PC-3 (cell line): ENCODE measurements around the gene SYNPO. TPM values are rescaled to one million over a fixed set of nuclear protein-coding genes. Genes with fewer than 3 reads are reported as not detected.

Source experiments
- ATAC-seq: fragments of 200-7000 bp; cut with Tn5 transposase; 2 replicates; pipeline ENCODE4 v1.9.1; 2020; ENCODE audit warnings: mild to moderate bottlenecking, moderate library complexity
- BruUV-seq: library from RNA; stranded (reverse); fragments of 400-500 nt; replicated peaks from 2 replicates; lab custom pipeline; 2021; lab: Mats Ljungman, UMichigan
- CTCF ChIA-PET: fragments of 300-600 bp; sonication (Branson Sonifier 250); formaldehyde crosslinking; loops from one replicate; lab custom pipeline; 2022; ENCODE audit warnings: antibody characterized with exemption; lab: Charles Lee
- POLR2A ChIA-PET: fragments of 300-600 bp; sonication (Branson Sonifier 250); formaldehyde crosslinking; loops from one replicate; lab custom pipeline; 2022; ENCODE audit warnings: antibody characterized with exemption; ENCODE audit not compliant: unreplicated experiment; lab: Charles Lee
- DNase-seq: peaks from one replicate; pipeline ENCODE4 v3.0.0-alpha.2; 2015
- H2AFZ ChIP-seq: fragments of 300-600 bp; sonication (generic); 2 replicates; pipeline ENCODE4 v1.6.0; 2016; ENCODE audit warnings: antibody characterized with exemption, low read length
- H3F3A ChIP-seq: fragments of 300-600 bp; sonication (generic); one replicate; pipeline ENCODE4 v1.6.0; 2017; ENCODE audit warnings: antibody characterized with exemption, low read length, control low read depth, mild to moderate bottlenecking; ENCODE audit not compliant: unreplicated experiment
- H3K27ac ChIP-seq: fragments of 300-600 bp; sonication (generic); 2 replicates; pipeline ENCODE4 v1.5.1; 2016; ENCODE audit warnings: mild to moderate bottlenecking, low read length
- H3K27me3 ChIP-seq: fragments of 300-600 bp; sonication (generic); 2 replicates; pipeline ENCODE4 v1.6.1; 2016; ENCODE audit warnings: low read length, mixed read lengths
- H3K36me3 ChIP-seq: fragments of 300-600 bp; sonication (generic); 2 replicates; pipeline ENCODE4 v1.6.1; 2016; ENCODE audit warnings: low read depth, mixed run types, low read length, mixed read lengths
- H3K4me1 ChIP-seq: fragments of 300-600 bp; sonication (generic); 2 replicates; pipeline ENCODE4 v1.5.1; 2016; ENCODE audit warnings: low read length; ENCODE audit not compliant: insufficient read depth
- H3K4me2 ChIP-seq: fragments of 300-600 bp; sonication (generic); 2 replicates; pipeline ENCODE4 v1.6.0; 2016; ENCODE audit warnings: low read length
- H3K4me3 ChIP-seq: fragments of 300-600 bp; sonication (generic); 2 replicates; pipeline ENCODE4 v1.5.1; 2016; ENCODE audit warnings: mild to moderate bottlenecking, low read length, mixed read lengths
- H3K79me2 ChIP-seq: fragments of 300-600 bp; sonication (generic); 2 replicates; pipeline ENCODE4 v1.6.1; 2017; ENCODE audit warnings: low read length, mixed read lengths
- H3K9ac ChIP-seq: fragments of 300-600 bp; sonication (generic); 2 replicates; pipeline ENCODE4 v1.6.0; 2016; ENCODE audit warnings: mild to moderate bottlenecking, low read length
- H3K9me2 ChIP-seq: fragments of 300-600 bp; sonication (generic); replicated peaks from 2 replicates; pipeline ENCODE4 v1.6.1; 2016; ENCODE audit warnings: mixed run types, low read length, mixed read lengths
- H3K9me3 ChIP-seq: fragments of 300-600 bp; sonication (generic); 2 replicates; pipeline ENCODE4 v1.6.1; 2016; ENCODE audit warnings: low read length, mixed read lengths
- H4K20me1 ChIP-seq: fragments of 300-600 bp; sonication (generic); 2 replicates; pipeline ENCODE4 v1.6.1; 2016; ENCODE audit warnings: low read length, mixed read lengths
- CTCF ChIP-seq: fragments of 300-600 bp; sonication (generic); conservative IDR thresholded peaks from 2 replicates; pipeline ENCODE4 v1.5.1; 2017; ENCODE audit warnings: antibody characterized with exemption, low read depth, mild to moderate bottlenecking, low read length
- EZH2 ChIP-seq: fragments of 300-600 bp; sonication (generic); IDR thresholded peaks from one replicate; pipeline ENCODE4 v1.6.1; 2017; ENCODE audit warnings: antibody characterized with exemption, mild to moderate bottlenecking, low read length; ENCODE audit not compliant: unreplicated experiment
- EZH2phosphoT487 ChIP-seq: fragments of 300-600 bp; sonication (generic); IDR thresholded peaks from 2 replicates; pipeline ENCODE4 v1.6.1; 2018; ENCODE audit warnings: mild to moderate bottlenecking, antibody characterized with exemption, low read length, borderline replicate concordance
- intact Hi-C: fragments of 100-400 bp; cut with micrococcal nuclease; formaldehyde crosslinking; loops from 2 replicates; pipeline ENCODE4 v1.9.0; 2023
- total RNA-seq: library from RNA; depleted of rRNA; stranded (reverse); fragments of >200 nt; gene quantifications from 2 replicates; pipeline ENCODE4 v1.2.3, GENCODE V29; 2014

The SYNPO gene
- total RNA-seq, 1 experiment from 2014 or later = 5.3 TPM

- DNase-seq (no peak), ATAC-seq (no peak)
- Histone ChIP-seq H3K4me3 (no peak overlapping the region), H3F3A (no peaks in the 10 kb centered on the region), H3K79me2 (no peaks in the 10 kb centered on the region), H3K9me2 (no peaks in the 10 kb centered on the region), H3K9ac (no peak overlapping the region), H3K36me3 (no peaks in the 10 kb centered on the region), H2AFZ (no peak overlapping the region), H3K27me3 (no peaks in the 10 kb centered on the region), H3K9me3 (no peaks in the 10 kb centered on the region), H3K4me1 (peaks cover 11% of the 10 kb centered on the region; the same call in 1 of the 2 replicates), H3K27ac (no peak overlapping the region), H3K4me2 (no peak overlapping the region), H4K20me1 (no peaks in the 10 kb centered on the region)
- ChIA-PET POLR2A (no interaction called here), CTCF (interaction anchor here (0.6 kb wide), 1 partner anchor 212 kb away, joined by 6 read pairs; no protein-coding TSS in a partner anchor)
- TF ChIP-seq EZH2 (no peak), CTCF (no peak), EZH2phosphoT487 (no peak)
- intact Hi-C loops = no loop called here
- no TSS peak for BruUV-seq
Observed at GRCh38 chr5:150670948-150671310, 30.5 kb downstream of the SYNPO start.

- Histone ChIP-seq H3K79me2 (no peaks in the 10 kb centered on the region), H3K9me3 (no peaks in the 10 kb centered on the region), H4K20me1 (no peaks in the 10 kb centered on the region), H3F3A (no peaks in the 10 kb centered on the region), H3K36me3 (no peaks in the 10 kb centered on the region), H3K9me2 (no peaks in the 10 kb centered on the region), H3K27me3 (no peaks in the 10 kb centered on the region), H3K9ac (no peak overlapping the region), H3K4me1 (peaks cover 11% of the 10 kb centered on the region; the same call in 1 of the 2 replicates), H3K27ac (no peak overlapping the region), H2AFZ (no peak overlapping the region), H3K4me2 (no peak overlapping the region), H3K4me3 (no peak overlapping the region)
- intact Hi-C loops = no loop called here
- DNase-seq (no peak), ATAC-seq (no peak)
- TF ChIP-seq EZH2phosphoT487 = no peak
- no peak for TF ChIP-seq EZH2
- no peak for TF ChIP-seq CTCF
- no TSS peak for BruUV-seq
- ChIA-PET POLR2A (interaction anchor here (0.7 kb wide), 1 partner anchor 178 kb away, joined by 4 read pairs; no protein-coding TSS in a partner anchor), CTCF (no interaction called here)
Observed at GRCh38 chr5:150671509-150672236, 31.2 kb downstream of the SYNPO start.
